Tibial nerve (tissue), 3 donors: ENCODE results near the gene LRRC42.

Source experiments
- CTCF ChIP-seq, 5 experiments: fragments of 200-600 bp in 3 of 5; fragments of 450-650 bp in 2 of 5; sonication (generic) in 3 of 5; IDR thresholded peaks; one replicate each; pipeline ENCODE4 v1.5.1; 2016 to 2019; ENCODE audit warnings: antibody characterized with exemption in 5 of 5, mild to moderate bottlenecking in 3 of 5, moderate library complexity in 2 of 5
- POLR2A ChIP-seq, 2 donors: fragments of 450-650 bp; IDR thresholded peaks; one replicate each; pipeline ENCODE4 v1.6.1; 2017; ENCODE audit warnings: antibody characterized with exemption in 2 of 2, mild to moderate bottlenecking in 2 of 2, moderate library complexity in 2 of 2

GRCh38 chr1:53992085-53992874 is 46.1 kb downstream of the LRRC42 start:
- TF ChIP-seq CTCF (IDR thresholded peaks at IDR 0.05) (no peak), POLR2A (IDR thresholded peaks at IDR 0.05) (no peak)
